ENCODE results near the gene TULP4. TPM values are rescaled to one million over a fixed set of nuclear protein-coding genes. Genes with fewer than 3 reads are reported as not detected.
"Not testable (repeated sequence)": the region's sequence is repeated elsewhere in the genome, so short reads cannot be mapped to it uniquely, and the experiment has no call there.

TULP4 gene
- total RNA-seq, 1 experiment from 2014 or later, result 21.5 TPM

DNA sequence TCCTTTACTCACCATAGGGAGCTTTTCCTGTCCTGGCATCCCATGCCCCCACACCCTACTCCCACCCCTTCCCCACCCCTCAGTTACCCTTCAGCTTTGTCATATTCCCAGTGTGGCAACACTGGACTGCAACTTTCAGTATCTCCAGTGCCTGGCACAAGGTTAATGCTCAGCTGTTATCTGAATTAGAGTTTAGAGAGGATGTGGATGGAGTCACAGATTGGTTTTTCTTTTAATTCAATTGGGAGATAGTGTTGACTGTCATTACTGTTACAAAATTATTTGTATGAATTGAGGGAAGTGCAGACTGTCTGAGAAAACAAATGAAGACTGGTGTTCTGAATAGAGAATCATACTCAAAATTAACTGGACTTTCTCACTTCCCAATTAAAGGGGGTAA is 89.9 kb downstream of the TULP4 start:
- no peak for DNase-seq
- H4K20me1 ChIP-seq (ENCODE audit: low read length), result no peaks in the 10 kb centered on the region
- ChIA-PET CTCF (interaction anchor here (0.6 kb wide), 1 partner anchor 242 kb away, joined by 3 read pairs; the partner anchor contains the start of gene DYNLT1), POLR2A (ENCODE audit: unreplicated experiment) (no interaction called here)
- 0 out of 2 replicates have a peak, but pooled peaks cover 5% of the 10 kb centered on the region for H3K79me2 ChIP-seq (ENCODE audit: low read length)
- intact Hi-C loops (cut with micrococcal nuclease), result no loop called here
- H3K9me3 ChIP-seq (ENCODE audit: low read length), result no peaks in the 10 kb centered on the region
- no peak overlapping the region for H3K27ac ChIP-seq (ENCODE audit: low read length)
- H2AFZ ChIP-seq (ENCODE audit: low read length), result no peak overlapping the region
- H3K4me2 ChIP-seq (ENCODE audit: low read length), result no peak overlapping the region
- no peaks in the 10 kb centered on the region; the same call in 1 of the 2 replicates for H3K36me3 ChIP-seq (ENCODE audit: low read depth, low read length)
- H3K4me1 ChIP-seq (ENCODE audit: insufficient read depth, low read length), result peaks cover 12% of the 10 kb centered on the region
- no peaks in the 10 kb centered on the region for H3K9me2 ChIP-seq (replicated peaks; ENCODE audit: low read length)
- no peak for ATAC-seq
- no peak overlapping the region for H3K4me3 ChIP-seq (ENCODE audit: low read length)
- H3F3A ChIP-seq (ENCODE audit: low read length, unreplicated experiment), result no peaks in the 10 kb centered on the region
- no peak overlapping the region for H3K9ac ChIP-seq (ENCODE audit: low read length)
- no peaks in the 10 kb centered on the region for H3K27me3 ChIP-seq (ENCODE audit: low read length)
- BruUV-seq (replicated peaks), result no TSS peak
- TF ChIP-seq EZH2 (IDR thresholded peaks at IDR 0.05; ENCODE audit: low read length, unreplicated experiment), result no peak
- TF ChIP-seq EZH2phosphoT487 (IDR thresholded peaks at IDR 0.05; ENCODE audit: borderline replicate concordance, low read length), result no peak
- TF ChIP-seq, protein P1, sequence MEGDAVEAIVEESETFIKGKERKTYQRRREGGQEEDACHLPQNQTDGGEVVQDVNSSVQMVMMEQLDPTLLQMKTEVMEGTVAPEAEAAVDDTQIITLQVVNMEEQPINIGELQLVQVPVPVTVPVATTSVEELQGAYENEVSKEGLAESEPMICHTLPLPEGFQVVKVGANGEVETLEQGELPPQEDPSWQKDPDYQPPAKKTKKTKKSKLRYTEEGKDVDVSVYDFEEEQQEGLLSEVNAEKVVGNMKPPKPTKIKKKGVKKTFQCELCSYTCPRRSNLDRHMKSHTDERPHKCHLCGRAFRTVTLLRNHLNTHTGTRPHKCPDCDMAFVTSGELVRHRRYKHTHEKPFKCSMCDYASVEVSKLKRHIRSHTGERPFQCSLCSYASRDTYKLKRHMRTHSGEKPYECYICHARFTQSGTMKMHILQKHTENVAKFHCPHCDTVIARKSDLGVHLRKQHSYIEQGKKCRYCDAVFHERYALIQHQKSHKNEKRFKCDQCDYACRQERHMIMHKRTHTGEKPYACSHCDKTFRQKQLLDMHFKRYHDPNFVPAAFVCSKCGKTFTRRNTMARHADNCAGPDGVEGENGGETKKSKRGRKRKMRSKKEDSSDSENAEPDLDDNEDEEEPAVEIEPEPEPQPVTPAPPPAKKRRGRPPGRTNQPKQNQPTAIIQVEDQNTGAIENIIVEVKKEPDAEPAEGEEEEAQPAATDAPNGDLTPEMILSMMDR (conservative IDR thresholded peaks at IDR 0.05; ENCODE audit: low read depth, low read length), result no peak

DNA sequence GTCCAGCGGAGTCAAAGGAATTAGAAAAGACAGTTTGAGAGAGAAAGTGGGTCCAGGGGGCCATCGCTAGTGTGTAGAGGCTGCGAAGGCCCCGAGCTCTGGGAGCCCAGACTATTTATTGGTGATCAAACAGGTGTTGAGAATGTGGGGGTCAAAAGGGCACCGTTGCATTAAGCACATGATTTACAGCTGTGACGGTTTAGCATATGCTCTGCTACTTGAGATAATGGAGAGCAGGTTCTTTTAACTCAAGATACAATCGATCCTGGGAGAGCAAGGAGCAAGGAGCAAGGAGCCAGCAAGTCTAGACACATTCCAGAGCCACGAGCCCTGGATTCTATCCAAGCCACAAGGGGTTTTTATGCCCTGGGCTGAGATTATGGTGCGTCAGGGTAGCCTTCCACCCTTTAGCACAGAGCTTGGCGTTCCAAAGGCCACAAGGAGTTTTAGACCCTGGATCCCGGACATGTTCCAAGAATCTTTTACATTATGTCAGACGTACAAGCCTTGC is 93.1 kb downstream of the TULP4 start:
- ATAC-seq; H2AFZ ChIP-seq (ENCODE audit: low read length); H3F3A ChIP-seq (ENCODE audit: low read length, unreplicated experiment); H3K4me3 ChIP-seq (ENCODE audit: low read length); H3K36me3 ChIP-seq (ENCODE audit: low read depth, low read length); H3K27me3 ChIP-seq (ENCODE audit: low read length); POLR2A ChIA-PET (ENCODE audit: unreplicated experiment); H3K9me3 ChIP-seq (ENCODE audit: low read length); H3K9ac ChIP-seq (ENCODE audit: low read length); H4K20me1 ChIP-seq (ENCODE audit: low read length); BruUV-seq (replicated peaks); H3K79me2 ChIP-seq (ENCODE audit: low read length); H3K9me2 ChIP-seq (replicated peaks; ENCODE audit: low read length); intact Hi-C loops (cut with micrococcal nuclease); CTCF ChIA-PET; H3K27ac ChIP-seq (ENCODE audit: low read length): not testable (repeated sequence)
- H3K4me2 ChIP-seq (ENCODE audit: low read length), result 0 out of 2 replicates have a peak overlapping the region, but pooled peaks have one; percentile 16
- DNase-seq, result peak; percentile 70
- peaks cover 12% of the 10 kb centered on the region for H3K4me1 ChIP-seq (ENCODE audit: insufficient read depth, low read length)

DNA sequence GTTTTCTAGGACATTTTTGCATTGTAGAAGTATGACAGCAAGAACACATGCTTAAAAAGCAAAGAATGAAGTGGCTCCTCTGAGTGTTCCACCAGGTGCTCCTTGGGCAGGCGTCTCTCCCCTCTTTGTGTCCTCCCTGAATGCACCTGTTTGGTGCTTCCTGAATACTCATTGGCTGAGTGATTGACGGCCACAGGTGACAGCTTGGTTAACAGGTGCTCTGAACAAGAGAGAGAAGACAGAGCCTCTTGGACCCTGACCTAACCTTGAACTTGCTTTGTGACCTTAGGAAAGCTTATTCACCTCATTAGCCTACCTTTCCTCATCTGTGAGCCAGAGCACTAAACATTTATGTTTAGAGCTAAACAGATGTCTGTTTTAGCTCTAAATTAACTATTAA is 93.7 kb downstream of the TULP4 start:
- H3K9me3 ChIP-seq (ENCODE audit: low read length), result no peaks in the 10 kb centered on the region
- DNase-seq (no peak), ATAC-seq (no peak)
- H3K4me2 ChIP-seq (ENCODE audit: low read length), result 0 out of 2 replicates have a peak overlapping the region, but pooled peaks have one; percentile 16
- no peak overlapping the region for H3K4me3 ChIP-seq (ENCODE audit: low read length)
- H3K27ac ChIP-seq (ENCODE audit: low read length), result no peak overlapping the region
- intact Hi-C loops (cut with micrococcal nuclease), result no loop called here
- BruUV-seq (replicated peaks), result no TSS peak
- ChIA-PET CTCF (no interaction called here), POLR2A (ENCODE audit: unreplicated experiment) (no interaction called here)
- H4K20me1 ChIP-seq (ENCODE audit: low read length), result no peaks in the 10 kb centered on the region
- no peaks in the 10 kb centered on the region for H3F3A ChIP-seq (ENCODE audit: low read length, unreplicated experiment)
- H3K36me3 ChIP-seq (ENCODE audit: low read depth, low read length), result no peaks in the 10 kb centered on the region; the same call in 1 of the 2 replicates
- TF ChIP-seq, protein P1 (conservative IDR thresholded peaks at IDR 0.05; ENCODE audit: low read depth, low read length), result no peak
- no peaks in the 10 kb centered on the region for H3K9me2 ChIP-seq (replicated peaks; ENCODE audit: low read length)
- no peak overlapping the region for H3K9ac ChIP-seq (ENCODE audit: low read length)
- H3K27me3 ChIP-seq (ENCODE audit: low read length), result no peaks in the 10 kb centered on the region
- peaks cover 12% of the 10 kb centered on the region for H3K4me1 ChIP-seq (ENCODE audit: insufficient read depth, low read length)
- H3K79me2 ChIP-seq (ENCODE audit: low read length), result peaks cover 9% of the 10 kb centered on the region
- no peak overlapping the region for H2AFZ ChIP-seq (ENCODE audit: low read length)

Data from PC-3 (cell line).